HUES6 (cell line): Measurements from ENCODE around the gene BSCL2.
"Not testable (repeated sequence)": the region's sequence is repeated elsewhere in the genome, so short reads cannot be mapped to it uniquely, and the experiment has no call there.

ENCODE experiments used
- H3K27ac ChIP-seq: 2 replicates; pipeline ENCODE4 v1.7.0; 2013; ENCODE audit warnings: low read depth, mild to moderate bottlenecking, low read length, inconsistent platforms
- H3K27me3 ChIP-seq: 2 replicates; pipeline ENCODE4 v1.6.1; 2013; ENCODE audit warnings: low read length; ENCODE audit not compliant: control insufficient read depth, insufficient read depth
- H3K36me3 ChIP-seq: 2 replicates; pipeline ENCODE4 v1.6.1; 2013; ENCODE audit warnings: low read length; ENCODE audit not compliant: control insufficient read depth, insufficient read depth
- H3K4me1 ChIP-seq: 2 replicates; pipeline ENCODE4 v1.6.1; 2013; ENCODE audit warnings: low read length; ENCODE audit not compliant: control insufficient read depth, insufficient read depth
- H3K4me3 ChIP-seq: 2 replicates; pipeline ENCODE4 v1.5.1; 2013; ENCODE audit warnings: low read depth, low read length
- H3K9ac ChIP-seq: one replicate; pipeline ENCODE4 v1.6.1; 2013; ENCODE audit warnings: mild to moderate bottlenecking, low read length
- H3K9me3 ChIP-seq: 2 replicates; pipeline ENCODE4 v1.6.1; 2013; ENCODE audit warnings: low read depth, low read length; ENCODE audit not compliant: control insufficient read depth, insufficient read depth

Gene BSCL2

GRCh38 chr11:62650283-62650682 lies 56.9 kb downstream of the BSCL2 start:
- H3K27me3 ChIP-seq, H3K27ac ChIP-seq, H3K4me3 ChIP-seq, H3K9ac ChIP-seq, H3K4me1 ChIP-seq, H3K9me3 ChIP-seq: not testable (repeated sequence)
- H3K36me3 ChIP-seq: peaks cover 25% of the 10 kb centered on the region

- H3K9ac ChIP-seq: no peak overlapping the region
- peaks cover 10% of the 10 kb centered on the region for H3K4me1 ChIP-seq
- H3K27me3 ChIP-seq: no peaks in the 10 kb centered on the region
- peaks cover 31% of the 10 kb centered on the region for H3K36me3 ChIP-seq
- no peaks in the 10 kb centered on the region for H3K9me3 ChIP-seq
- no peak overlapping the region for H3K27ac ChIP-seq
- no peak overlapping the region for H3K4me3 ChIP-seq
Observed at GRCh38 chr11:62649486-62649885, 57.7 kb downstream of the BSCL2 start.

- Histone ChIP-seq H3K9ac (no peak overlapping the region), H3K27ac (no peak overlapping the region), H3K9me3 (no peaks in the 10 kb centered on the region), H3K27me3 (no peaks in the 10 kb centered on the region), H3K36me3 (peaks cover 36% of the 10 kb centered on the region), H3K4me1 (peaks cover 10% of the 10 kb centered on the region), H3K4me3 (no peak overlapping the region)
Observed at GRCh38 chr11:62648967-62649364, 58.3 kb downstream of the BSCL2 start.

- H3K36me3 ChIP-seq: peaks cover 41% of the 10 kb centered on the region
- no peak overlapping the region for H3K27ac ChIP-seq
- no peak overlapping the region for H3K4me3 ChIP-seq
- no peak overlapping the region for H3K9ac ChIP-seq
- H3K9me3 ChIP-seq: no peaks in the 10 kb centered on the region
- H3K27me3 ChIP-seq: no peaks in the 10 kb centered on the region
- peaks cover 10% of the 10 kb centered on the region for H3K4me1 ChIP-seq
Observed at GRCh38 chr11:62648185-62648966, 58.8 kb downstream of the BSCL2 start.

- H3K4me3 ChIP-seq: no peak overlapping the region
- peaks cover 47% of the 10 kb centered on the region for H3K36me3 ChIP-seq
- no peaks in the 10 kb centered on the region for H3K9me3 ChIP-seq
- H3K4me1 ChIP-seq: peaks cover 10% of the 10 kb centered on the region
- H3K27ac ChIP-seq: no peak overlapping the region
- peak overlapping the region; percentile 38 for H3K9ac ChIP-seq
- no peaks in the 10 kb centered on the region for H3K27me3 ChIP-seq
Observed at GRCh38 chr11:62647609-62648005, 59.6 kb downstream of the BSCL2 start.

GRCh38 chr11:62646825-62647608 lies 60.2 kb downstream of the BSCL2 start:
- Histone ChIP-seq H3K27me3 (no peaks in the 10 kb centered on the region), H3K9ac (peak overlapping the region; percentile 38), H3K36me3 (peaks cover 49% of the 10 kb centered on the region), H3K27ac (no peak overlapping the region), H3K4me1 (peaks cover 10% of the 10 kb centered on the region), H3K4me3 (peak overlapping the region; percentile 35), H3K9me3 (no peaks in the 10 kb centered on the region)

- Histone ChIP-seq H3K4me1 (peaks cover 10% of the 10 kb centered on the region), H3K27me3 (no peaks in the 10 kb centered on the region), H3K36me3 (peaks cover 49% of the 10 kb centered on the region), H3K27ac (peak within 1 kb of the TSS; percentile 99), H3K4me3 (peak within 1 kb of the TSS; percentile 96), H3K9ac (peak within 1 kb of the TSS; percentile 99), H3K9me3 (no peaks in the 10 kb centered on the region)
Observed at GRCh38 chr11:62645946-62646824, 61.0 kb downstream of the BSCL2 start, which contains the start of gene GANAB. Gene GANAB (minus strand): TSS chr11:62646613. CDS start chr11:62646599, 14 bp downstream.

GRCh38 chr11:62645671-62645945 lies 61.6 kb downstream of the BSCL2 start:
- H3K36me3 ChIP-seq: peaks cover 49% of the 10 kb centered on the region
- no peaks in the 10 kb centered on the region for H3K27me3 ChIP-seq
- peak overlapping the region; percentile 99; the same call in 1 of the 2 replicates for H3K27ac ChIP-seq
- no peaks in the 10 kb centered on the region for H3K9me3 ChIP-seq
- H3K4me3 ChIP-seq: peak overlapping the region; percentile 96
- H3K4me1 ChIP-seq: peaks cover 10% of the 10 kb centered on the region
- H3K9ac ChIP-seq: peak overlapping the region; percentile 99

- Histone ChIP-seq H3K36me3 (peaks cover 48% of the 10 kb centered on the region), H3K4me3 (no peak overlapping the region), H3K27ac (no peak overlapping the region), H3K9me3 (no peaks in the 10 kb centered on the region), H3K9ac (no peak overlapping the region), H3K27me3 (no peaks in the 10 kb centered on the region), H3K4me1 (peaks cover 10% of the 10 kb centered on the region)
Observed at GRCh38 chr11:62644220-62644619, 63.0 kb downstream of the BSCL2 start.
